Measurements from ENCODE around the gene COLGALT1.

COLGALT1 gene

GRCh38 chr19:17532557-17532956, 22.9 kb upstream of the COLGALT1 start:
- Histone ChIP-seq H3K27ac (ENCODE audit: poor library complexity, severe bottlenecking) (no peak overlapping the region), H3K4me1 (ENCODE audit: insufficient read depth, poor library complexity, severe bottlenecking) (no peaks in the 10 kb centered on the region), H3K27me3 (ENCODE audit: insufficient read depth, poor library complexity, severe bottlenecking) (no peaks in the 10 kb centered on the region), H3K4me3 (ENCODE audit: severe bottlenecking) (no peak overlapping the region), H3K9me3 (ENCODE audit: severe bottlenecking) (no peaks in the 10 kb centered on the region), H3K36me3 (ENCODE audit: low read depth) (no peaks in the 10 kb centered on the region)
- ATAC-seq (ENCODE audit: low read depth) = no peak
- TF ChIP-seq CTCF (IDR thresholded peaks at IDR 0.05; ENCODE audit: poor library complexity, severe bottlenecking) = no peak
- DNase-seq (ENCODE audit: low spot score) = no peak

GRCh38 chr19:17534767-17535166, 20.7 kb upstream of the COLGALT1 start:
- ATAC-seq (ENCODE audit: low read depth) = no peak
- TF ChIP-seq CTCF (IDR thresholded peaks at IDR 0.05; ENCODE audit: poor library complexity, severe bottlenecking) = no peak
- Histone ChIP-seq H3K27ac (ENCODE audit: poor library complexity, severe bottlenecking) (no peak overlapping the region), H3K27me3 (ENCODE audit: insufficient read depth, poor library complexity, severe bottlenecking) (no peaks in the 10 kb centered on the region), H3K4me3 (ENCODE audit: severe bottlenecking) (no peak overlapping the region), H3K9me3 (ENCODE audit: severe bottlenecking) (no peaks in the 10 kb centered on the region), H3K36me3 (ENCODE audit: low read depth) (no peaks in the 10 kb centered on the region), H3K4me1 (ENCODE audit: insufficient read depth, poor library complexity, severe bottlenecking) (no peaks in the 10 kb centered on the region)
- DNase-seq (ENCODE audit: low spot score) = no peak

- Histone ChIP-seq H3K9me3 (ENCODE audit: severe bottlenecking) (no peaks in the 10 kb centered on the region), H3K4me3 (ENCODE audit: severe bottlenecking) (no peak overlapping the region), H3K27ac (ENCODE audit: poor library complexity, severe bottlenecking) (no peak overlapping the region), H3K4me1 (ENCODE audit: insufficient read depth, poor library complexity, severe bottlenecking) (no peaks in the 10 kb centered on the region), H3K36me3 (ENCODE audit: low read depth) (no peaks in the 10 kb centered on the region), H3K27me3 (ENCODE audit: insufficient read depth, poor library complexity, severe bottlenecking) (no peaks in the 10 kb centered on the region)
- DNase-seq (ENCODE audit: low spot score) = no peak
- ATAC-seq (ENCODE audit: low read depth) = no peak
- no peak for TF ChIP-seq CTCF (IDR thresholded peaks at IDR 0.05; ENCODE audit: poor library complexity, severe bottlenecking)
Observed at GRCh38 chr19:17536955-17537354, 18.5 kb upstream of the COLGALT1 start.

GRCh38 chr19:17538684-17539237, 16.7 kb upstream of the COLGALT1 start:
- Histone ChIP-seq H3K9me3 (ENCODE audit: severe bottlenecking) (no peaks in the 10 kb centered on the region), H3K36me3 (ENCODE audit: low read depth) (no peaks in the 10 kb centered on the region), H3K4me1 (ENCODE audit: insufficient read depth, poor library complexity, severe bottlenecking) (no peaks in the 10 kb centered on the region), H3K27me3 (ENCODE audit: insufficient read depth, poor library complexity, severe bottlenecking) (no peaks in the 10 kb centered on the region), H3K27ac (ENCODE audit: poor library complexity, severe bottlenecking) (no peak overlapping the region), H3K4me3 (ENCODE audit: severe bottlenecking) (peak overlapping the region; percentile 33)
- DNase-seq (ENCODE audit: low spot score) = no peak
- TF ChIP-seq CTCF (IDR thresholded peaks at IDR 0.05; ENCODE audit: poor library complexity, severe bottlenecking) = no peak
- ATAC-seq (ENCODE audit: low read depth) = peak; percentile 5; the same call in 2 of the 3 replicates

GRCh38 chr19:17539238-17540117, 16.0 kb upstream of the COLGALT1 start:
- H3K27ac ChIP-seq (ENCODE audit: poor library complexity, severe bottlenecking) = no peak overlapping the region
- no peaks in the 10 kb centered on the region for H3K36me3 ChIP-seq (ENCODE audit: low read depth)

More at GRCh38 chr19:17539238-17540117, 16.0 kb upstream of the COLGALT1 start:
- Histone ChIP-seq H3K27me3 (ENCODE audit: insufficient read depth, poor library complexity, severe bottlenecking) (no peaks in the 10 kb centered on the region), H3K4me1 (ENCODE audit: insufficient read depth, poor library complexity, severe bottlenecking) (no peaks in the 10 kb centered on the region), H3K4me3 (ENCODE audit: severe bottlenecking) (peak overlapping the region; percentile 33), H3K9me3 (ENCODE audit: severe bottlenecking) (no peaks in the 10 kb centered on the region)
- ATAC-seq (ENCODE audit: low read depth) = peak; percentile 77
- DNase-seq (ENCODE audit: low spot score) = peak; percentile 99
- TF ChIP-seq CTCF (IDR thresholded peaks at IDR 0.05; ENCODE audit: poor library complexity, severe bottlenecking) = peak; percentile 61
